ENCODE data around the gene C9orf43. TPM values are rescaled to one million over a fixed set of nuclear protein-coding genes. Genes with fewer than 3 reads are reported as not detected.
"Not testable (repeated sequence)": the region's sequence is repeated elsewhere in the genome, so short reads cannot be mapped to it uniquely, and the experiment has no call there.

The C9orf43 gene
- polyA plus RNA-seq, 1 donor = 0.84 TPM

DNA sequence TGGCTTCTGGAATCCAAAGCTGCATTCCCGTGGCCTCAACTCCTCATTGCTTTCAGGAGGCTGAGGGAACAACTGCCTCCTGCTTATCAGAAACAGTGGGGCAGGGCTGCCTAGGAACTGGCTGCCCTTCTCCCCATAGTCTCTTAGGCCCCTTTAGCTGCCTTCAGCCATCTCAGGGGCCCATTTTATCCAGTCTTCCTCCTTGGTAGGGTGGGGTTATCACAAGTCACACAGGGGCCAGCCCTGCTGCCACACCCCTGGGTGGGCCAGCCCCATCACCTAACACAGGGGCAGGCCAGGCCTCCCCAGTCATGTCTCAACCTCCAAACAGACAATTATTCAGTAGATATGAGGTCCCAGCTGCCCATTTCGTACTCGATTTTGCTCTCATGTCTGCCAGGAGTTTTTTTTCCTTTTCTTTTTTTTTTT lies 13.3 kb upstream of the C9orf43 start:
- DNase-seq = peak; percentile 47 to 75

GRCh38 chr9:113398796-113399195 lies 11.8 kb upstream of the C9orf43 start:
- H3K36me3 ChIP-seq (ENCODE audit: control insufficient read depth, insufficient read depth, low read length) = peaks cover 4% of the 10 kb centered on the region
- whole genome bisulfite sequencing (ENCODE audit: insufficient coverage, low lambda C conversion rate) = no CpG with 5 or more reads among the region's 5 CpGs
- H3K27ac ChIP-seq (ENCODE audit: low read length) = no peak overlapping the region
- no peak for DNase-seq
- H3K9me3 ChIP-seq (ENCODE audit: control insufficient read depth, low read depth, low read length) = no peaks in the 10 kb centered on the region
- no peaks in the 10 kb centered on the region for H3K27me3 ChIP-seq (ENCODE audit: control insufficient read depth, insufficient read depth, low read length)
- no peak overlapping the region for H3K4me3 ChIP-seq (ENCODE audit: low read length)
- H3K4me1 ChIP-seq (ENCODE audit: control insufficient read depth, insufficient read depth, low read length) = peaks cover 38% of the 10 kb centered on the region

More for the DNA sequence above, 13.3 kb upstream of the C9orf43 start:
- peak overlapping the region; percentile 69 for H3K27ac ChIP-seq (ENCODE audit: low read length)
- WGBS (ENCODE audit: insufficient coverage, low lambda C conversion rate) = 60% methylated on average over 1 of the region's 3 CpGs
- H3K4me1 ChIP-seq (ENCODE audit: control insufficient read depth, insufficient read depth, low read length) = peaks cover 38% of the 10 kb centered on the region
- H3K9me3 ChIP-seq (ENCODE audit: control insufficient read depth, low read depth, low read length) = no peaks in the 10 kb centered on the region
- H3K36me3 ChIP-seq (ENCODE audit: control insufficient read depth, insufficient read depth, low read length) = peaks cover 12% of the 10 kb centered on the region
- no peaks in the 10 kb centered on the region for H3K27me3 ChIP-seq (ENCODE audit: control insufficient read depth, insufficient read depth, low read length)
- no peak overlapping the region for H3K4me3 ChIP-seq (ENCODE audit: low read length)

DNA sequence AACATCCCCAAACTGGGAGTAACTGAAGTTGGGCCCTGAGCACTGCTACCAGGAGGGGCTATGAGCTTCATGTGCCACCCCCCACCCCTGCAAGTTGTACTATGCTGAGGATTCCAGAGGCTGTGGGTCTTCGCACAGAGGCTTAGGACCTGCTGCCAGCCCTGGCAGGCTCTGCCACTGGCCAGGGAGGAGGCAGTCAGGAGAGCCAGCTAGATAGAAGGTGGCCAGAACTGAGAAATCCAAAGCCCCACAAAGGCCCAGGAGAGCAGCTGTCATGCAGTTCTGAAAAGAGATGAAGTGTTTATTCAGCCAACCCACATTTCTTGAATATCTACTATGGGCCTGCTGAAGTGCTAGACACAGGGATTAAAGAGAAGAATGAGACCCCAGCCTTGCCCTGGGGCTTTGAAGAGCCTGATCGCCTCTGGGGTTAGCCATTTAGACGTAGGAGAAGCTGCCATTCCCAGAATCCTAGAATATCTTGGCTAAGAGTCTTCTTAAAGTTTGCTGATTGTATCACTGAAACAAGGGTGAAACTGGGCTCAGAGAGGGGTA lies 10.8 kb upstream of the C9orf43 start:
- Histone ChIP-seq H3K27me3 (ENCODE audit: control insufficient read depth, insufficient read depth, low read length) (no peaks in the 10 kb centered on the region), H3K4me3 (ENCODE audit: low read length) (peak overlapping the region; percentile 95), H3K36me3 (ENCODE audit: control insufficient read depth, insufficient read depth, low read length) (peaks cover 4% of the 10 kb centered on the region), H3K9me3 (ENCODE audit: control insufficient read depth, low read depth, low read length) (no peaks in the 10 kb centered on the region), H3K27ac (ENCODE audit: low read length) (no peak overlapping the region), H3K4me1 (ENCODE audit: control insufficient read depth, insufficient read depth, low read length) (peaks cover 38% of the 10 kb centered on the region)
- no peak for DNase-seq
- WGBS (ENCODE audit: insufficient coverage, low lambda C conversion rate) = no CpG with 5 or more reads among the region's 3 CpGs

DNA sequence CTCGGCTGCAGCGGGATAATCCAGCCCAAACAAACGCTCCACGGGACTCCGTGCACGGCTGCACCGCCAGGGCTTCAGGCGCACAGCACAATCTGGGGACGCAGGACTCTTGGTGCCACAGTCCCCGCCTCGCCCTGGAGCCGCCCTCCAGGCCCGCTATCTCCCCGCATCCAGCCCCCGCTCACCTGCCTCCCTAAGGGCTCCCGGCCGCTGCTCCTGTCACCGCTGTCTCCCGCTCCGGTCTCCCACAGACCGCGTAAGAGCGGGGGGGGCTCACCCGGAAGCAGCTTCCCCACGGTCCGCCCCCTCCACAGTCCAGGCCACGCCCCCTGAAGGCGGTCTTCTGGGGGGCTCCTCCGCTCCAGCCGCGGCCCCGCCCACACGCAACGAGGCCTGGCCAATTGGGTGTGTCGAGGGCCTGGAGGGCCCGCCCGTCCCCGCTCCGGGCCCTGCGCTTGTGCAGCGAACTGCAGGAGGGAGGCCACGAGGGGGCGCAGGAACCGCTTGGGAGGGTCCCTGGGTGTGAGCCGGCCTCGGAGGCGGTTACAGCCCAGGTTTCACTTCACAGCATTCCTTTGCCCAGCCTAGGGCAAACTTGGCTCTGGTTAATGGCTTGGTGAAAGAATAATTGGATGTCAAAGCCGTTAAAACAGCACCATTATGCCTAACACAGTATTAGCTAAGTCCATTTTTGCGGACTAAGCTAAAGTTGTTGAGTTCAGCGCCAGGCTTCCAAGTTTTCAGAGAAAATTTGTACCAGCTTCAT lies 9.3 kb upstream of the C9orf43 start, which contains the start of gene ALAD:
Gene ALAD (minus strand): TSS at position 258 of the 766 bp plus-strand sequence. CDS start 7,725 bp downstream, outside the sequence.
- Histone ChIP-seq H3K9me3 (ENCODE audit: control insufficient read depth, low read depth, low read length) (no peaks in the 10 kb centered on the region), H3K4me1 (ENCODE audit: control insufficient read depth, insufficient read depth, low read length) (peaks cover 31% of the 10 kb centered on the region)
- no CpG with 5 or more reads among the region's 50 CpGs for WGBS (ENCODE audit: insufficient coverage, low lambda C conversion rate)

DNA sequence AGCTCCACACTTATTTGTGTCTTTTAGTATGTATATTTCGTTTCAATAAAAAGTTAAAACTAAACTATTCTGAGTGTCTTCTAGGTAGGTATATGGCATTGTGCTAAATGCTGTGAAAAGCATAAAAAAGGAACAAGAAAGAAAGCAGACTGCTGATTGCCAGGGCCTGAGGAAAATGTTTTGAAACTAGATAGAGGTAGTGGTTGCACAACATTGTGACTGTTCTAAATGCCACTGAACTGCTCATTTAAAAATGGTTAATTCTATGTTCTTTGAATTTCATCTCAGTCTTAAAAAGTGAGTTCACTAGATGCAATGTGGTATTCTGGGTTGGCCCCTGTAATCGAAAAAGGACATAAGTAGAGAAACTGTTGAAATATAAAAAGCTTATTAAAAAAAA lies 6.9 kb upstream of the C9orf43 start:
- Histone ChIP-seq H3K9me3 (ENCODE audit: control insufficient read depth, low read depth, low read length) (no peaks in the 10 kb centered on the region), H3K27ac (ENCODE audit: low read length) (no peak overlapping the region), H3K4me1 (ENCODE audit: control insufficient read depth, insufficient read depth, low read length) (peaks cover 11% of the 10 kb centered on the region), H3K27me3 (ENCODE audit: control insufficient read depth, insufficient read depth, low read length) (no peaks in the 10 kb centered on the region), H3K36me3 (ENCODE audit: control insufficient read depth, insufficient read depth, low read length) (peaks cover 16% of the 10 kb centered on the region), H3K4me3 (ENCODE audit: low read length) (no peak overlapping the region)
- WGBS (ENCODE audit: insufficient coverage, low lambda C conversion rate) = 100% methylated on average over 1 of the region's 2 CpGs
- DNase-seq = no peak

More for the DNA sequence above, 9.3 kb upstream of the C9orf43 start, which contains the start of gene ALAD:
- Histone ChIP-seq H3K27ac (ENCODE audit: low read length) (peak within 1 kb of the TSS; percentile 60), H3K27me3 (ENCODE audit: control insufficient read depth, insufficient read depth, low read length) (no peaks in the 10 kb centered on the region), H3K4me3 (ENCODE audit: low read length) (peak within 1 kb of the TSS; percentile 95), H3K36me3 (ENCODE audit: control insufficient read depth, insufficient read depth, low read length) (peaks cover 4% of the 10 kb centered on the region)
- peak; percentile 99 to 100 for DNase-seq

GRCh38 chr9:113406353-113406752 lies 4.2 kb upstream of the C9orf43 start:
- no CpG with 5 or more reads among the region's 9 CpGs for WGBS (ENCODE audit: insufficient coverage, low lambda C conversion rate)
- H3K36me3 ChIP-seq (ENCODE audit: control insufficient read depth, insufficient read depth, low read length) = peaks cover 18% of the 10 kb centered on the region
- not testable (repeated sequence) for H3K4me1 ChIP-seq (ENCODE audit: control insufficient read depth, insufficient read depth, low read length); DNase-seq; H3K27ac ChIP-seq (ENCODE audit: low read length); H3K27me3 ChIP-seq (ENCODE audit: control insufficient read depth, insufficient read depth, low read length); H3K4me3 ChIP-seq (ENCODE audit: low read length); H3K9me3 ChIP-seq (ENCODE audit: control insufficient read depth, low read depth, low read length)

- H3K36me3 ChIP-seq (ENCODE audit: control insufficient read depth, insufficient read depth, low read length) = peaks cover 18% of the 10 kb centered on the region
- peak; percentile 51 to 64 for DNase-seq
- 80% methylated on average over 1 of the region's 7 CpGs for WGBS (ENCODE audit: insufficient coverage, low lambda C conversion rate)
- H3K4me3 ChIP-seq (ENCODE audit: low read length); H3K4me1 ChIP-seq (ENCODE audit: control insufficient read depth, insufficient read depth, low read length); H3K27ac ChIP-seq (ENCODE audit: low read length); H3K27me3 ChIP-seq (ENCODE audit: control insufficient read depth, insufficient read depth, low read length); H3K9me3 ChIP-seq (ENCODE audit: control insufficient read depth, low read depth, low read length): not testable (repeated sequence)
Measured at GRCh38 chr9:113406873-113407511, 3.6 kb upstream of the C9orf43 start.

DNA sequence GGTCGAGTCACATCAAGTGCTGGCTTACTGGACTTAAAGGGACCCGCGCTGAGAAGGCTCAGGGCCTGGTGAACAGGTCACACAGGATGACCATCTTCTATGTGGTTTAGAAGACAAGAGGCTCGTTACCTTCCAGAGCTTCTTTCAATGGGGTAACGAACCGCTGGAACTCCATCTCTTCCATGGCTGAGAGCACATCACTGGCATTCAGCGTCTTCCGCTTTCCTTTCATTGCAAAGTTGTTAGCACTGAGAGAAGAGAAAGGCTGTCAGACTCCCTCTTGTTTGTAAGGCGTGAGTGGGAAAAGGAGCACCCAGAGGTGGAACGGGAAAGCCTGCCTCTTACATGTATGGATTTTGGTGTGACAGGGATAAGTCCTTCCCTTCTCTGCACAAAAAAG lies 1.1 kb upstream of the C9orf43 start:
- H3K36me3 ChIP-seq (ENCODE audit: control insufficient read depth, insufficient read depth, low read length) = peaks cover 18% of the 10 kb centered on the region
- no peaks in the 10 kb centered on the region for H3K9me3 ChIP-seq (ENCODE audit: control insufficient read depth, low read depth, low read length)
- H3K4me1 ChIP-seq (ENCODE audit: control insufficient read depth, insufficient read depth, low read length) = no peaks in the 10 kb centered on the region
- WGBS (ENCODE audit: insufficient coverage, low lambda C conversion rate) = no CpG with 5 or more reads among the region's 10 CpGs
- peak overlapping the region; percentile 76 for H3K4me3 ChIP-seq (ENCODE audit: low read length)
- no peaks in the 10 kb centered on the region for H3K27me3 ChIP-seq (ENCODE audit: control insufficient read depth, insufficient read depth, low read length)
- peak overlapping the region; percentile 98 for H3K27ac ChIP-seq (ENCODE audit: low read length)
- DNase-seq = no peak

GRCh38 chr9:113409883-113410206 lies 702 bp upstream of the C9orf43 start:
- Histone ChIP-seq H3K4me3 (ENCODE audit: low read length) (peak overlapping the region; percentile 76), H3K27me3 (ENCODE audit: control insufficient read depth, insufficient read depth, low read length) (no peaks in the 10 kb centered on the region), H3K4me1 (ENCODE audit: control insufficient read depth, insufficient read depth, low read length) (no peaks in the 10 kb centered on the region), H3K9me3 (ENCODE audit: control insufficient read depth, low read depth, low read length) (no peaks in the 10 kb centered on the region), H3K27ac (ENCODE audit: low read length) (peak overlapping the region; percentile 98), H3K36me3 (ENCODE audit: control insufficient read depth, insufficient read depth, low read length) (peaks cover 18% of the 10 kb centered on the region)
- DNase-seq = no peak
- no CpG with 5 or more reads among the region's 20 CpGs for WGBS (ENCODE audit: insufficient coverage, low lambda C conversion rate)

DNA sequence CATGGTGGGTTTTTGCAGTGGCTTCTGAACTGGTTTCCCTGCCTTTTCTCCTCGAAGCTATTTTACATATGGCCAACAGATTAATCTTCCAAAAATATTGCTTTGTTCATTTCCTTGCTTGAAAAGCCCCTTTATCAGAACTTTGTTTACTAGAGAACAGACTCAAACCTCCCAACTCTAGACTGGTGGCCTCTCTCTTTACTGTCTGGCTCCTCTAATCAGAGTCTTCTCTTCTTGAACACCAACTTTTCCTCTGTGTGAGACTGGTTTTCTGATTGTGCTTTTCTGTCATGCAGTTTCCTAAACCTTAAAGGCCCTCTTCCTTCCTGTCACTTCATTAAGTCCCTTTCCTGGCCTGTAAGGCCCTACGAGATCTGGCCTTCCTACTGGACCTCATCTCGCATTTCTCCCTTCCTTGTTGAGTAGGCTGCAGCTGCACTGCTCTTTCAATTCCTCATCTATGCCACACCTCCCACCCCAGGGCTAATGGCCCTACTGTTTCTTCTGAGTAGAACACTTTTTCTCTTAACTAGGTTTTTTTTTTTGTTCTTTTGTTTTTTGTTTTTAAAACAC lies 5.7 kb downstream of the C9orf43 start:
- no peak overlapping the region for H3K27ac ChIP-seq (ENCODE audit: low read length)
- no peak for DNase-seq

More for the DNA sequence above, 5.7 kb downstream of the C9orf43 start:
- Histone ChIP-seq H3K4me3 (ENCODE audit: low read length) (no peak overlapping the region), H3K36me3 (ENCODE audit: control insufficient read depth, insufficient read depth, low read length) (no peaks in the 10 kb centered on the region), H3K27me3 (ENCODE audit: control insufficient read depth, insufficient read depth, low read length) (no peaks in the 10 kb centered on the region), H3K9me3 (ENCODE audit: control insufficient read depth, low read depth, low read length) (no peaks in the 10 kb centered on the region), H3K4me1 (ENCODE audit: control insufficient read depth, insufficient read depth, low read length) (no peaks in the 10 kb centered on the region)
- 71% methylated on average over 3 of the region's 3 CpGs for WGBS (ENCODE audit: insufficient coverage, low lambda C conversion rate)

Data from large intestine (tissue), 3 donors.